NB4 (cell line): ENCODE results near the gene TSPAN18.

Experiments
- DNase-seq: peaks from one replicate; pipeline ENCODE4 v3.0.0; 2010; ENCODE audit warnings: low read depth
- H3K4me3 ChIP-seq: one replicate; pipeline ENCODE4 v1.5.1; 2011; ENCODE audit warnings: mild to moderate bottlenecking, low read depth, low read length, moderate library complexity
- MYC ChIP-seq: IDR thresholded peaks from 2 replicates; pipeline ENCODE4 v1.6.1; 2011; ENCODE audit warnings: low read depth, low read length
- POLR2A ChIP-seq: IDR thresholded peaks from 2 replicates; pipeline ENCODE4 v1.6.1; 2011; ENCODE audit warnings: mild to moderate bottlenecking; ENCODE audit not compliant: insufficient read length; ENCODE audit errors: extremely low read depth
- TF ChIP-seq, protein P1 (sequence below): IDR thresholded peaks from one replicate; pipeline ENCODE4 v1.5.1; 2012; ENCODE audit warnings: low read depth, low read length
- TF ChIP-seq, protein P2 (sequence below): IDR thresholded peaks from 2 replicates; pipeline ENCODE4 v1.6.1; 2011; ENCODE audit warnings: low read depth, low read length

Gene TSPAN18

DNA sequence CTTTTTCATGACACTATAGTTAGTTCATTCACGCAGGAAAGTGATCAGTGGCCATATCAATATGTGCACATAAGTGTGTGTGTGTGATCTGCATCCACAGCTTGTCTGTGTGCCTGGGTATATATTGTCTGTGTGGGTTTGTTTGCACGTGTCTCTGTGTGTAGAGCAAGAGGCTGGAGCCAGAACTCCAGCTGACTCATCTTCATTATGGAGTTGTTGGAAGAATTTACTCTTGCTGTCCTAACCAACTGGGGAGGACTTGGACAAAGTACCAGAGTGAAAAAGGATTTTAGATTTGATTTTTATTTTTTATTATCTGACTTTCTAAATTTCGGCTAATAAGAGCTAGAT lies 160.0 kb downstream of the TSPAN18 start:
- TF ChIP-seq MYC (no peak), POLR2A (no peak)
- TF ChIP-seq, protein P1, sequence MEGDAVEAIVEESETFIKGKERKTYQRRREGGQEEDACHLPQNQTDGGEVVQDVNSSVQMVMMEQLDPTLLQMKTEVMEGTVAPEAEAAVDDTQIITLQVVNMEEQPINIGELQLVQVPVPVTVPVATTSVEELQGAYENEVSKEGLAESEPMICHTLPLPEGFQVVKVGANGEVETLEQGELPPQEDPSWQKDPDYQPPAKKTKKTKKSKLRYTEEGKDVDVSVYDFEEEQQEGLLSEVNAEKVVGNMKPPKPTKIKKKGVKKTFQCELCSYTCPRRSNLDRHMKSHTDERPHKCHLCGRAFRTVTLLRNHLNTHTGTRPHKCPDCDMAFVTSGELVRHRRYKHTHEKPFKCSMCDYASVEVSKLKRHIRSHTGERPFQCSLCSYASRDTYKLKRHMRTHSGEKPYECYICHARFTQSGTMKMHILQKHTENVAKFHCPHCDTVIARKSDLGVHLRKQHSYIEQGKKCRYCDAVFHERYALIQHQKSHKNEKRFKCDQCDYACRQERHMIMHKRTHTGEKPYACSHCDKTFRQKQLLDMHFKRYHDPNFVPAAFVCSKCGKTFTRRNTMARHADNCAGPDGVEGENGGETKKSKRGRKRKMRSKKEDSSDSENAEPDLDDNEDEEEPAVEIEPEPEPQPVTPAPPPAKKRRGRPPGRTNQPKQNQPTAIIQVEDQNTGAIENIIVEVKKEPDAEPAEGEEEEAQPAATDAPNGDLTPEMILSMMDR, result no peak
- TF ChIP-seq, protein P2, sequence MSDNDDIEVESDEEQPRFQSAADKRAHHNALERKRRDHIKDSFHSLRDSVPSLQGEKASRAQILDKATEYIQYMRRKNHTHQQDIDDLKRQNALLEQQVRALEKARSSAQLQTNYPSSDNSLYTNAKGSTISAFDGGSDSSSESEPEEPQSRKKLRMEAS, result no peak
- no peak overlapping the region for H3K4me3 ChIP-seq
- no peak for DNase-seq

DNA sequence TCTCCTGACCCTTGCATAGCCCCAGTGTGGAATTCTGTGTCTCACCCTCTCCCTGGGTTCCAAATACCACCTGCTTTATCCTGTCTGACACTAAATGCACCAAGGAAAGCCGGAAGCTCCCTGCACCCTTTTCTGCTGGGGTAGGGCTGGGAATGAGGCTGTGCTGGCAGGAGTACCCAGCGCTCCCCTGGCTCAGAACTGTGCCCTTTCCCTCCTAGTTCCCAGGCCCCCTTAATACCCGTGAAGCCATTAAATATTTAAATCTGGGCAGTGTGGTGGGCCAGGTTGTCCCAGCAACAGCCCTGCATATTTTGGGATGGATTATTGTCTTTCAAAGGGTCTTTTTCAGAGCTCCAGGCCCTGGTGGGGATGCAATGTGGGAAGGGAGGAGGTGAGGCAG lies 160.9 kb downstream of the TSPAN18 start:
- no peak for DNase-seq
- H3K4me3 ChIP-seq, result no peak overlapping the region
- TF ChIP-seq, protein P2, result no peak
- TF ChIP-seq MYC, result no peak
- TF ChIP-seq, protein P1, result no peak
- no peak for TF ChIP-seq POLR2A

DNA sequence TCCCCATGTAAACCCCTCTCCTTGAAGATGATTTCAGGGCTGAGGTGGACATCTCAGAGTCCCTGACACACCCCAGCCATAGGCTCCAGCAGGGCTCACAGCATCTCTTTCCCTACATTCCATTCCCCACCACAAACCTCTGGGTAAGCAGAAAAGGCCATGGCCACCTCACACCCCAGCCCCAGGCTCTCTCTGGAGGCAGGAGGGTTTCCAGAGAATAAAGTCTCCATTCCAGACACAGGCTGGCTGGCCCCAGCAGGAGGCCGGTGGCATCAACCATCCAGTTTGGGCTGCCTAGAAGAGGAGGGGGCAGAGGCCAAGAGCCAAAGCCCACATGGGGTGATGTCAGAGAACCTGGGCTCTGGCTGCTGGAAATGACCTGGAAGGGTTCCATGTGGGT lies 162.5 kb downstream of the TSPAN18 start:
- no peak for DNase-seq
- TF ChIP-seq, protein P1, result no peak
- TF ChIP-seq MYC, result no peak
- TF ChIP-seq, protein P2, result no peak
- no peak for TF ChIP-seq POLR2A
- H3K4me3 ChIP-seq, result no peak overlapping the region

DNA sequence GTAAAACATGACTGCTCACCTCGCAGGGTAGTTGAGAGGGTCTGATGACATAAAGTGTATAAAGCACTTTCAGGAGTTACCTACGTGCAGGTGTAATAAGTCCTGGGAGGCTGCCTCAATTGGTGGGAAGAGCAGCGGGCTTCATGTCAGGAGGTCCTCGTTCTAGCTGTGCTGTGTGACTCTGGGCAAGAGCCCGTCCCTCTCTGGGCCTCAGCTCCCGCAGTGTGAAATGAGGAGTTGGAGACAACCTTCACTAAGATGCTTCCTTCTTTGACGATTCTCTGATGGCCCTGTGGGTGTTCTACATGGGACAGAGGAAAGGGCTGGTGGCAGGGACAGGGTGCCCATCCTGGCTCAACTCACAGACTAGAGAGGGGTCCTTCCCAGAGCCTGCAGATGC lies 166.1 kb downstream of the TSPAN18 start:
- no peak for DNase-seq
- TF ChIP-seq, protein P1, result no peak
- TF ChIP-seq MYC, result no peak
- no peak for TF ChIP-seq POLR2A
- TF ChIP-seq, protein P2, result no peak
- H3K4me3 ChIP-seq, result no peak overlapping the region

DNA sequence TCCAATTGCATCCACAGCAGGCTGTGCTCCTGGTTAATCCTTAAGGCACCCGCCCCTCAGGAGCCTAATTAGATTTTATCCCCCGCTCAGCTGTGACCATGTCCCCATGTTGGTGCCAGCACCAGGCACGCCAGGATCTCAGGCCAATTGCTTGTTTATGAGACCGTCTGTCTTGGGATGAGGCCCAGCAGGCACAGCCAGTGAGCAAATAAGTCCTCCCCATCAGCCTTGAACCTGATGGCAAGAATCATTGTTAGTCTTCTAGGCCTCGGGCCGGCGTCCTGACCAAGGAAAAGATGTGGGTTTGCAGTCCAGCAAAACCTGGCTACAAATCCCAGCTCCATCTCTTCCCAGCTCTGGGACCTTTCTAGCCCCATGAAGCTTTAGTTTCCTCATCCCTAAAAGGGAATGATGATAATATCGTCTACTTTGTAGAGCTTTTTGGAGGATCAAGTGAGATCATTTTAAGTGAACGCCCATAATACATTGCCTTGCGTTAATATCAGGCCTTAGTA lies 166.6 kb downstream of the TSPAN18 start:
- DNase-seq, result no peak
- H3K4me3 ChIP-seq, result no peak overlapping the region
- TF ChIP-seq, protein P1, result no peak
- TF ChIP-seq, protein P2, result no peak
- TF ChIP-seq POLR2A (no peak), MYC (no peak)
